WTC11 (cell line): ENCODE results near the gene BBS1. TPM values are rescaled to one million over a fixed set of nuclear protein-coding genes. Genes with fewer than 3 reads are reported as not detected.

Experiments used
- ATAC-seq: fragments of 200-7000 bp; cut with Tn5 transposase; 2 replicates; pipeline ENCODE4 v1.10.0; 2021; ENCODE audit warnings: mild to moderate bottlenecking, moderate library complexity
- CTCF ChIA-PET: fragments of 300-600 bp; sonication (Branson Sonifier 250); formaldehyde crosslinking; loops from one replicate; lab custom pipeline; 2021; ENCODE audit warnings: antibody characterized with exemption; lab: Charles Lee
- POLR2A ChIA-PET: fragments of 350-600 bp; sonication (Branson Sonifier 250); formaldehyde crosslinking; loops from one replicate; lab custom pipeline; 2021; ENCODE audit warnings: antibody characterized with exemption; lab: Charles Lee
- DNase-seq: peaks from one replicate; pipeline ENCODE4 v3.0.0; 2021; ENCODE audit warnings: low spot score
- H3K27ac Mint-ChIP-seq: 2 replicates; pipeline ENCODE4 v1.8.0; 2021; ENCODE audit warnings: mixed read lengths
- H3K27me3 Mint-ChIP-seq: 2 replicates; pipeline ENCODE4 v1.8.0; 2021; ENCODE audit warnings: low read depth, mild to moderate bottlenecking, moderate library complexity, mixed read lengths
- H3K36me3 Mint-ChIP-seq: 2 replicates; pipeline ENCODE4 v1.8.0; 2021; ENCODE audit warnings: mixed read lengths
- H3K4me1 Mint-ChIP-seq: 2 replicates; pipeline ENCODE4 v1.8.0; 2022; ENCODE audit warnings: mixed read lengths
- H3K4me3 Mint-ChIP-seq: 2 replicates; pipeline ENCODE4 v1.8.0; 2021; ENCODE audit warnings: mild to moderate bottlenecking, moderate library complexity, mixed read lengths
- H3K9me3 Mint-ChIP-seq: 2 replicates; pipeline ENCODE4 v1.8.0; 2021; ENCODE audit warnings: mixed read lengths
- AFF4 ChIP-seq: sonication (generic); formaldehyde crosslinking; IDR thresholded peaks from 2 replicates; pipeline ENCODE4 v1.8.1; 2023; ENCODE audit warnings: mild to moderate bottlenecking, missing genetic modification reagents, borderline replicate concordance
- ARID4B ChIP-seq: sonication (generic); formaldehyde crosslinking; IDR thresholded peaks from 2 replicates; pipeline ENCODE4 v1.8.0; 2023; ENCODE audit warnings: missing genetic modification reagents, mild to moderate bottlenecking, borderline replicate concordance
- CREB1 ChIP-seq: sonication (generic); formaldehyde crosslinking; IDR thresholded peaks from 2 replicates; pipeline ENCODE4 v1.8.0; 2023; ENCODE audit warnings: mild to moderate bottlenecking, missing genetic modification reagents
- GRHL2 ChIP-seq: fragments of 250-450 bp; sonication (Bioruptor Pico); IDR thresholded peaks from 2 replicates; pipeline ENCODE4 v1.8.0; 2022; ENCODE audit warnings: mild to moderate bottlenecking, moderate library complexity; ENCODE audit not compliant: insufficient replicate concordance, severe bottlenecking
- MXD4 ChIP-seq: fragments of 250-450 bp; sonication (Bioruptor Pico); IDR thresholded peaks from 2 replicates; pipeline ENCODE4 v1.8.0; 2021; ENCODE audit warnings: mild to moderate bottlenecking, moderate library complexity, borderline replicate concordance
- MYBL2 ChIP-seq: sonication (generic); formaldehyde crosslinking; IDR thresholded peaks from 2 replicates; pipeline ENCODE4 v1.8.1; 2023; ENCODE audit warnings: mild to moderate bottlenecking, moderate library complexity, missing genetic modification reagents
- NFATC4 ChIP-seq: fragments of 250-450 bp; sonication (Bioruptor Pico); IDR thresholded peaks from 2 replicates; pipeline ENCODE4 v1.9.0; 2021; ENCODE audit warnings: mild to moderate bottlenecking
- NFYB ChIP-seq: sonication (generic); formaldehyde crosslinking; conservative IDR thresholded peaks from 2 replicates; pipeline ENCODE4 v1.8.0; 2022; ENCODE audit warnings: low read depth, missing genetic modification reagents
- SOX15 ChIP-seq: fragments of 250-450 bp; sonication (Bioruptor Pico); IDR thresholded peaks from 2 replicates; pipeline ENCODE4 v1.9.0; 2021; ENCODE audit warnings: mild to moderate bottlenecking
- STAT6 ChIP-seq: sonication (generic); formaldehyde crosslinking; conservative IDR thresholded peaks from 2 replicates; pipeline ENCODE4 v1.8.1; 2023; ENCODE audit warnings: mild to moderate bottlenecking, low read depth, missing genetic modification reagents, moderate library complexity
- TEAD4 ChIP-seq: sonication (generic); formaldehyde crosslinking; IDR thresholded peaks from 2 replicates; pipeline ENCODE4 v1.8.0; 2022; ENCODE audit warnings: mild to moderate bottlenecking, missing genetic modification reagents
- TP53 ChIP-seq: sonication (generic); formaldehyde crosslinking; IDR thresholded peaks from 2 replicates; pipeline ENCODE4 v1.8.1; 2023; ENCODE audit warnings: mild to moderate bottlenecking, missing genetic modification reagents
- USF2 ChIP-seq: sonication (generic); formaldehyde crosslinking; IDR thresholded peaks from 2 replicates; pipeline ENCODE4 v1.8.1; 2023; ENCODE audit warnings: mild to moderate bottlenecking, missing genetic modification reagents, moderate library complexity
- ZNF281 ChIP-seq: sonication (generic); formaldehyde crosslinking; IDR thresholded peaks from 2 replicates; pipeline ENCODE4 v1.8.0; 2023; ENCODE audit warnings: mild to moderate bottlenecking, missing genetic modification reagents
- ZNF512 ChIP-seq: sonication (generic); formaldehyde crosslinking; IDR thresholded peaks from 2 replicates; pipeline ENCODE4 v1.8.1; 2022; ENCODE audit warnings: missing genetic modification reagents, borderline replicate concordance
- ZSCAN18 ChIP-seq: fragments of 250-450 bp; sonication (Bioruptor Pico); IDR thresholded peaks from 2 replicates; pipeline ENCODE4 v2.1.2; 2022; ENCODE audit warnings: mild to moderate bottlenecking, moderate library complexity
- total RNA-seq: library from RNA; stranded (reverse); gene quantifications from 3 replicates; pipeline ENCODE4 v1.2.3, GENCODE V29; 2021

Gene BBS1
- total RNA-seq, 1 experiment from 2014 or later: 26.8 TPM

GRCh38 chr11:66561178-66561974 is 50.9 kb downstream of the BBS1 start:
- Mint-ChIP-seq H3K27me3 (peaks cover 6% of the 10 kb centered on the region), H3K4me1 (no peaks in the 10 kb centered on the region), H3K9me3 (no peaks in the 10 kb centered on the region), H3K27ac (no peak overlapping the region), H3K4me3 (no peak overlapping the region), H3K36me3 (peaks cover 25% of the 10 kb centered on the region)
- ChIA-PET CTCF (interaction anchor here (1.0 to 1.3 kb wide), 2 partner anchors 31 to 291 kb away, joined by 3 read pairs; partner anchors contain the start of gene CCDC87), POLR2A (no interaction called here)
- ATAC-seq (no peak), DNase-seq (no peak)
- no peak for TF ChIP-seq ARID4B
- TF ChIP-seq ZNF512: no peak
- TF ChIP-seq MYBL2 (CRISPR knock-in tag): no peak

GRCh38 chr11:66561975-66562248 is 51.5 kb downstream of the BBS1 start:
- Mint-ChIP-seq H3K4me1 (no peaks in the 10 kb centered on the region), H3K9me3 (no peaks in the 10 kb centered on the region)
- CTCF ChIA-PET: interaction anchor here (1.0 to 1.3 kb wide), 3 partner anchors 31 to 290 kb away, joined by 3 to 4 read pairs (median 3); partner anchors contain the start of genes CCDC87 and RBM4B
- TF ChIP-seq MXD4 (CRISPR knock-in tag) (no peak), SOX15 (CRISPR knock-in tag) (no peak), NFYB (CRISPR knock-in tag) (no peak), TP53 (CRISPR knock-in tag) (no peak), CREB1 (no peak), GRHL2 (CRISPR knock-in tag) (no peak), AFF4 (CRISPR knock-in tag) (no peak), ZSCAN18 (CRISPR knock-in tag) (no peak), ZNF281 (no peak), USF2 (CRISPR knock-in tag) (no peak), TEAD4 (CRISPR knock-in tag) (no peak), NFATC4 (CRISPR knock-in tag) (no peak), STAT6 (CRISPR knock-in tag) (no peak)

More at GRCh38 chr11:66561975-66562248, 51.5 kb downstream of the BBS1 start:
- Mint-ChIP-seq H3K27ac (no peak overlapping the region), H3K4me3 (no peak overlapping the region), H3K36me3 (peaks cover 24% of the 10 kb centered on the region), H3K27me3 (peaks cover 6% of the 10 kb centered on the region)
- DNase-seq (no peak), ATAC-seq (no peak)
- POLR2A ChIA-PET: no interaction called here
